NCI-H510A (cell line): ENCODE results near the gene SHISAL1.

Experiments used
- DNase-seq: peaks from one replicate; lab custom pipeline; 2025; lab: John Stamatoyannopoulos, UW

Gene SHISAL1

GRCh38 chr22:44278243-44279068 lies 34.3 kb downstream of the SHISAL1 start:
- DNase-seq: no peak

- no peak for DNase-seq
Observed at GRCh38 chr22:44277386-44278135, 35.2 kb downstream of the SHISAL1 start.

- no peak for DNase-seq
Observed at GRCh38 chr22:44276706-44277356, 35.9 kb downstream of the SHISAL1 start.

- DNase-seq: no peak
Observed at GRCh38 chr22:44276041-44276440, 36.7 kb downstream of the SHISAL1 start.

GRCh38 chr22:44275631-44275995 lies 37.1 kb downstream of the SHISAL1 start:
- DNase-seq: no peak

- DNase-seq: no peak
Observed at GRCh38 chr22:44274918-44275630, 37.7 kb downstream of the SHISAL1 start.

- DNase-seq: no peak
Observed at GRCh38 chr22:44273175-44273574, 39.6 kb downstream of the SHISAL1 start.

- no peak for DNase-seq
Observed at GRCh38 chr22:44272401-44272771, 40.4 kb downstream of the SHISAL1 start.

GRCh38 chr22:44271732-44272400 lies 40.9 kb downstream of the SHISAL1 start:
- DNase-seq: no peak

- DNase-seq: no peak
Observed at GRCh38 chr22:44271010-44271500, 41.7 kb downstream of the SHISAL1 start.

- DNase-seq: no peak
Observed at GRCh38 chr22:44270556-44270880, 42.2 kb downstream of the SHISAL1 start.

GRCh38 chr22:44269757-44270555 lies 42.8 kb downstream of the SHISAL1 start:
- no peak for DNase-seq

- no peak for DNase-seq
Observed at GRCh38 chr22:44269117-44269498, 43.6 kb downstream of the SHISAL1 start.

GRCh38 chr22:44268431-44269116 lies 44.2 kb downstream of the SHISAL1 start:
- DNase-seq: no peak

- no peak for DNase-seq
Observed at GRCh38 chr22:44267856-44268255, 44.9 kb downstream of the SHISAL1 start.

GRCh38 chr22:44266796-44267760 lies 45.7 kb downstream of the SHISAL1 start:
- DNase-seq: no peak

GRCh38 chr22:44263547-44263946 lies 49.2 kb downstream of the SHISAL1 start:
- DNase-seq: no peak

- DNase-seq: no peak
Observed at GRCh38 chr22:44261861-44262595, 50.7 kb downstream of the SHISAL1 start.
